Upper lobe of left lung (tissue), 6 donors: ENCODE data around the gene MAN1C1. TPM values are rescaled to one million over a fixed set of nuclear protein-coding genes. Genes with fewer than 3 reads are reported as not detected.

ENCODE experiments used
- ATAC-seq, 2 donors: fragments of 200-7000 bp; cut with Tn5 transposase; one replicate each; pipeline ENCODE4 v1.9.1; 2022; ENCODE audit warnings: mild to moderate bottlenecking in 2 of 2, moderate library complexity in 2 of 2; ENCODE audit not compliant: low FRiP score in 2 of 2
- DNase-seq, 2 donors: peaks; one replicate each; pipeline ENCODE4 v3.0.0-alpha.2; 2019 to 2020
- H3K27ac ChIP-seq, 4 donors: fragments of 200-600 bp; sonication (generic); one replicate each; pipeline ENCODE4 v1.5.1; 2016 to 2019
- H3K27me3 ChIP-seq, 4 donors: fragments of 200-600 bp; sonication (generic); one replicate each; pipeline ENCODE4 v1.5.1; 2017 to 2019
- H3K36me3 ChIP-seq, 4 donors: fragments of 200-600 bp; sonication (generic); one replicate each; pipeline ENCODE4 v1.5.1; 2016 to 2019
- H3K4me1 ChIP-seq, 4 donors: fragments of 200-600 bp; sonication (generic); one replicate each; pipeline ENCODE4 v1.5.1; 2018 to 2019
- H3K4me3 ChIP-seq, 4 donors: fragments of 200-600 bp; sonication (generic); one replicate each; pipeline ENCODE4 v1.5.1; 2017 to 2019; ENCODE audit warnings: mild to moderate bottlenecking in 2 of 4, moderate library complexity in 1 of 4
- H3K9me3 ChIP-seq, 4 donors: fragments of 200-600 bp; sonication (generic); one replicate each; pipeline ENCODE4 v1.5.1; 2018 to 2019
- EP300 ChIP-seq, 4 donors: sonication (generic); formaldehyde crosslinking; IDR thresholded peaks; one replicate each; pipeline ENCODE4 v1.5.1; 2017; ENCODE audit warnings: antibody characterized with exemption in 4 of 4, control low read depth in 2 of 4
- POLR2A ChIP-seq, 4 donors: fragments of 450-650 bp; IDR thresholded peaks; one replicate each; pipeline ENCODE4 v1.5.1; 2016 to 2017; ENCODE audit warnings: antibody characterized with exemption in 4 of 4, mild to moderate bottlenecking in 2 of 4
- POLR2AphosphoS5 ChIP-seq, 2 donors: sonication (generic); formaldehyde crosslinking; IDR thresholded peaks; one replicate each; pipeline ENCODE4 v1.5.1; 2017; ENCODE audit warnings: antibody characterized with exemption in 2 of 2
- WGBS, 2 donors: methylation state at CpG; one replicate each; pipeline ENCODE4 v1.1.5; 2017 to 2018; 5-methylcytosine and 5-hydroxymethylcytosine counted together
- total RNA-seq, 6 donors: library from RNA; depleted of rRNA in 4 of 6; stranded (reverse); fragments of >200 nt in 4 of 6; gene quantifications; one replicate each; pipeline versions ENCODE4 v1.1.0 to v1.2.1, GENCODE V29; 2016 to 2021
- TF ChIP-seq, protein P1 (sequence below), 6 experiments: fragments of 450-650 bp in 4 of 6; fragments of 200-600 bp in 2 of 6; sonication (generic) in 2 of 6; IDR thresholded peaks; one replicate each; pipeline ENCODE4 v1.5.1; 2016 to 2019; ENCODE audit warnings: antibody characterized with exemption in 6 of 6
- donor health status: DM: no; HTN: no; CAD: no; lungs with moderate emphysema.
- donor health status: DM: no; HTN: yes; CAD: no; lungs with severe emphysema.

Gene MAN1C1
- total RNA-seq, 6 donors from 2014 or later = 5.3 to 32.5 (median 16.2) TPM

DNA sequence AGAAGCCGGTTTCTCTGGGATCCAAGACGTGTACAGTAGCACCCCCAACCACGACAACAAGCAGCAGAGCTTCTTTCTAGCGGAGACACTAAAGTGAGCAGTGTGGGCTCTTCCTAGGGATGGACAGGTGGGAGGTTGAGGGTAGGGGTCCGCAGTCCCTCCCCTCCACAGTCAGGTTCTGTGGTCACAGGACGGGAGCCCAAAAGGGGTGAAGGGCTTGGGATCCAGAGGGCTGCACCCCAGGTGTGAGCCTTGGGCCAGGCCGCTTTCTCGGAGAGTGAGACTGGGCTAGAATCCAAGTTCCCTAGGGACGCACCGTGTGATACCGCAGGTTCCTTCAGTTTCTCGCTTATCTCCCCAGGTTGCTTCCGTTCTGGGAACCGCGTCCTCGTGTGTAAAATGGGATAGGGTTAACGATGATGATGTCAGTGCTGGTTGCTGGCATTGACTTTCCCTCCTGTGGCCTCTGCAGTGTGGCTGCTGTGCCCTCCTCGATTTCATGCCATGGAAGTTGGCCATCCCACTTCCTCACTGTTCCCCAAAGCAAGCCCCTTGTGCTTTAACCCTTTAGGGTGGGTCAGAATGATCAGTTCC lies 166.1 kb downstream of the MAN1C1 start:
- 76% methylated on average over 18 of the region's 18 CpGs for WGBS, 2 donors
- TF ChIP-seq POLR2A (IDR thresholded peaks at IDR 0.05) = no peak
- TF ChIP-seq POLR2AphosphoS5 (IDR thresholded peaks at IDR 0.05) = no peak
- TF ChIP-seq, protein P1, sequence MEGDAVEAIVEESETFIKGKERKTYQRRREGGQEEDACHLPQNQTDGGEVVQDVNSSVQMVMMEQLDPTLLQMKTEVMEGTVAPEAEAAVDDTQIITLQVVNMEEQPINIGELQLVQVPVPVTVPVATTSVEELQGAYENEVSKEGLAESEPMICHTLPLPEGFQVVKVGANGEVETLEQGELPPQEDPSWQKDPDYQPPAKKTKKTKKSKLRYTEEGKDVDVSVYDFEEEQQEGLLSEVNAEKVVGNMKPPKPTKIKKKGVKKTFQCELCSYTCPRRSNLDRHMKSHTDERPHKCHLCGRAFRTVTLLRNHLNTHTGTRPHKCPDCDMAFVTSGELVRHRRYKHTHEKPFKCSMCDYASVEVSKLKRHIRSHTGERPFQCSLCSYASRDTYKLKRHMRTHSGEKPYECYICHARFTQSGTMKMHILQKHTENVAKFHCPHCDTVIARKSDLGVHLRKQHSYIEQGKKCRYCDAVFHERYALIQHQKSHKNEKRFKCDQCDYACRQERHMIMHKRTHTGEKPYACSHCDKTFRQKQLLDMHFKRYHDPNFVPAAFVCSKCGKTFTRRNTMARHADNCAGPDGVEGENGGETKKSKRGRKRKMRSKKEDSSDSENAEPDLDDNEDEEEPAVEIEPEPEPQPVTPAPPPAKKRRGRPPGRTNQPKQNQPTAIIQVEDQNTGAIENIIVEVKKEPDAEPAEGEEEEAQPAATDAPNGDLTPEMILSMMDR (IDR thresholded peaks at IDR 0.05) = no peak
- TF ChIP-seq EP300 (IDR thresholded peaks at IDR 0.05) = no peak
- no peak overlapping the region for H3K27ac ChIP-seq
- no peaks in the 10 kb centered on the region for H3K9me3 ChIP-seq
- H3K36me3 ChIP-seq = peaks cover 0 to 28% (median 0%) of the 10 kb centered on the region in 4 donors
- H3K4me1 ChIP-seq = peaks cover 0 to 4% (median 0%) of the 10 kb centered on the region in 4 donors
- DNase-seq (no peak), ATAC-seq (no peak)
- H3K4me3 ChIP-seq = no peak overlapping the region
- H3K27me3 ChIP-seq = no peaks in the 10 kb centered on the region

DNA sequence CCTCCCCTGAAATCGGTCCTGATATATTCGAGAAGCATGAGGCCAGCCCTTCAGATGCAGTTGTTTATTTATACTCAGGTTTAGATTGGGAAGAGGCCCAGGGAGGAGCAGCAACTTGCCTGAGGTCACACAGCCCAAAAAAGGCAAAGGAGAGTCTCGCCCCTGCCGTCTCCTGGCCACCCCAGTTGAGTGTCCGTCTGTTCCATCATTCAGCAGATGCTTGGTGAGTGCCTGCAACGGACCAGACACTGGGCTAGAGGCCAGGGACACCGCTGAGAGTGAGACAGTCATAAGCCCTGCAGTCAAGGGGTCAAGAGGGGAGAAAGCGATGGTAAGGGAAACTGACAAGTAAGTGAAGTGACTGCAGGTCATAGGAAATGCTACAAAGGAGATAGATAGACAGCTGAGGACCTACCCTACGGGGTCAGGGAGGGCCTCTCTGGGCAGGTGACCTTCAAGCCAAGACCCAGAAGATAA lies 168.0 kb downstream of the MAN1C1 start:
- Histone ChIP-seq H3K36me3 (peaks cover 0 to 16% (median 0%) of the 10 kb centered on the region in 4 donors), H3K27ac (no peak overlapping the region), H3K4me3 (no peak overlapping the region), H3K4me1 (peaks cover 0 to 4% (median 0%) of the 10 kb centered on the region in 4 donors), H3K27me3 (no peaks in the 10 kb centered on the region), H3K9me3 (no peaks in the 10 kb centered on the region)
- no peak for TF ChIP-seq EP300 (IDR thresholded peaks at IDR 0.05)
- TF ChIP-seq, protein P1 (IDR thresholded peaks at IDR 0.05) = no peak
- TF ChIP-seq POLR2A (IDR thresholded peaks at IDR 0.05) = no peak
- peak in 1 of 2 donors; percentile 49 for TF ChIP-seq POLR2AphosphoS5 (IDR thresholded peaks at IDR 0.05)
- WGBS, 2 donors = 73 to 82% methylated on average over 9 of the region's 9 CpGs
- DNase-seq = no peak
- ATAC-seq = no peak

DNA sequence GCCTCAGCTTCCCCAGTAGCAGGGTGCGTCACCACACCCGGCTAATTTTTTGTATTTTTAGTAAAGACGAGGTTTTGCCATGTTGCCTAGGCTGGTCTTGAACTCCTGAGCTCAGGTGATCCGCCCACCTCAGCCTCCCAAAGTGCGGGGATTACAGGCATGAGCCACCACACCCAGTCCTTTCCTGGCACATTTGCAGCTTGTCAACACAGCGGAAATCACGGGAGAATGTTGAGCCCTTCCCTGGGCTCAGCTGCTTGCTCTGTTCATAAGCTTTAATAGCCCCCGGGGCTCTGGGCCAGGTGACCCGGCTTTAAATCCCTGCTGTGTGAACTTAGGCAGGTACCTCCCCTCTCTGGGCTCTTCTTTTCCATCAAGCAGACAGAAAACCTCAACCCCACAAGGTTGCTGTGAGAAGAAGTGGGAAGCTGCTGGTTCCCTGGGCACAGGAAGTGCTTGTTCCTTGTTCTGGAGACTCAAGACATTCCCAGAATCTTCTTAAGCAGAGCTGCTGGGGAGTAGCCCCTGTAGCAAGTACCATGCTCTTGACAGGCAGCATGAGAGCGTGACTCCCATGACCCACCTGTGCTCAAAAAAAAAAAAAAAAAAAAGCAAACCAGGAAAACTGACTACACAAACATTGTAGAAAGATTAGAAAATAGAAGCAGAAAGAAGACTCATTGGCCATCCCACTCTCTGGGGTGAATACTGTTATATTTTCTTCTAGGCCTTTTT lies 168.9 kb downstream of the MAN1C1 start:
- no peaks in the 10 kb centered on the region for H3K9me3 ChIP-seq
- H3K27ac ChIP-seq = no peak overlapping the region
- peaks cover 0 to 16% (median 0%) of the 10 kb centered on the region in 4 donors for H3K36me3 ChIP-seq
- 74 to 78% methylated on average over 10 of the region's 10 CpGs for WGBS, 2 donors
- DNase-seq (no peak), ATAC-seq (no peak)
- no peak overlapping the region for H3K4me3 ChIP-seq
- TF ChIP-seq POLR2A (IDR thresholded peaks at IDR 0.05) (no peak), POLR2AphosphoS5 (IDR thresholded peaks at IDR 0.05) (no peak), EP300 (IDR thresholded peaks at IDR 0.05) (peak in 1 of 4 donors; percentile 39)
- TF ChIP-seq, protein P1 (IDR thresholded peaks at IDR 0.05) = no peak
- H3K27me3 ChIP-seq = no peaks in the 10 kb centered on the region
- peaks cover 0 to 2% (median 0%) of the 10 kb centered on the region in 4 donors for H3K4me1 ChIP-seq

DNA sequence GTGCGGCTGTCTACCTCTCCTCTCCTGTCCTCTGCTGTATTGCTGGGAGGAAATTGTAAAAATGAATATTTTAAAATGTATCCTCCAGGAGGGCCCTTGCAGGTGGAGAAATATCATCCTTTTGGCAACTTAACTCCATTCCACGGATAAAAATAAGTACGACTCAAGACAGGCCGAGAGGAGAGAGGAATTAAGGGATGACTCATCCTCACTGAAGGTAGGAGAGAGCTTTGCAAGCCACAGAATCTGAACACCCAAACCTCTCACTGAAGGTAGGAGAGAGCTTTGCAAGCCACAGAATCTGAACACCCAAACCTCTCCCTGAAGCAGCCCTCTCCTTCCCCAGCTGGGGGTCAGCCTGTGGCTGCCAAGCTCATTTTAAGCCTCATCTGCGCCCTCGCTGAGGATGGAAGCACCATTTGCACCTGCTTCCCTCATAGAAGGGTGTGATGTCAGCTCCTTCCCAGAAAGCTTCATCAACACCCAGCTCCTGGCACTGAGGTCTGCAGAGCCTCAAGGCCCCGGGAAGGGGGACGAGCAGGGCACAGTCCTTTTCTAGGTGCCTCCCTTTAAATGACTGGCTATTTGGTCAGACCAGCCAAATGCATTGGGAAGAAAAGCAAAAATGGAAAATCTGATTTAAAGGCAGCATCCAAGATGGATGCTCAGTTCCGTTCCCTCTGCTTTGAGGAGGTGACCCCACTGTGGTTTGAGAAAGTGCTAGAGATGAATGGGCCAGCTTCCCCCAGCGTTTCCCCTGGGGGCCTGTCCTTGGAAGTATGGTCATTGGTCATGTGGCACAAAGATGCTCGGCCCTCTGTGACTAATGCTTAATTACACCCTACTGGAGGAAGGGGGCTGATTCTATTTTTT lies 170.5 kb downstream of the MAN1C1 start:
- WGBS, 2 donors = 81 to 83% methylated on average over 11 of the region's 11 CpGs
- Histone ChIP-seq H3K36me3 (peaks cover 0 to 16% (median 0%) of the 10 kb centered on the region in 4 donors), H3K4me1 (no peaks in the 10 kb centered on the region), H3K27ac (no peak overlapping the region), H3K4me3 (no peak overlapping the region), H3K27me3 (no peaks in the 10 kb centered on the region), H3K9me3 (no peaks in the 10 kb centered on the region)
- ATAC-seq (no peak), DNase-seq (no peak)
- TF ChIP-seq EP300 (IDR thresholded peaks at IDR 0.05) = no peak
- TF ChIP-seq, protein P1 (IDR thresholded peaks at IDR 0.05) = no peak
- no peak for TF ChIP-seq POLR2AphosphoS5 (IDR thresholded peaks at IDR 0.05)
- no peak for TF ChIP-seq POLR2A (IDR thresholded peaks at IDR 0.05)
